Vagina (tissue), 2 donors: ENCODE measurements around the gene SLC22A14.

Experiments
- CTCF ChIP-seq, 3 experiments: fragments of 450-650 bp in 2 of 3; fragments of 200-600 bp in 1 of 3; sonication (generic) in 1 of 3; IDR thresholded peaks; one replicate each; pipeline ENCODE4 v1.5.1; 2017 to 2019; ENCODE audit warnings: antibody characterized with exemption in 3 of 3, mild to moderate bottlenecking in 2 of 3, moderate library complexity in 2 of 3
- POLR2A ChIP-seq, 2 donors: fragments of 450-650 bp; IDR thresholded peaks; one replicate each; pipeline ENCODE4 v1.6.1; 2017; ENCODE audit warnings: antibody characterized with exemption in 2 of 2, mild to moderate bottlenecking in 2 of 2, moderate library complexity in 2 of 2

- TF ChIP-seq CTCF (IDR thresholded peaks at IDR 0.05), result no peak
- TF ChIP-seq POLR2A (IDR thresholded peaks at IDR 0.05), result no peak
These were observed 45.4 kb downstream of the SLC22A14 start for GRCh38 chr3:38327335-38328009.
